HPDE6-E6E7 (cell line): ENCODE data around the gene CPZ.
"Not testable (repeated sequence)": the region's sequence is repeated elsewhere in the genome, so short reads cannot be mapped to it uniquely, and the experiment has no call there.

Source experiments
- DNase-seq: peaks from one replicate; pipeline ENCODE4 v3.0.0; 2011; ENCODE audit warnings: missing footprints; ENCODE audit errors: extremely low spot score

The CPZ gene

DNA sequence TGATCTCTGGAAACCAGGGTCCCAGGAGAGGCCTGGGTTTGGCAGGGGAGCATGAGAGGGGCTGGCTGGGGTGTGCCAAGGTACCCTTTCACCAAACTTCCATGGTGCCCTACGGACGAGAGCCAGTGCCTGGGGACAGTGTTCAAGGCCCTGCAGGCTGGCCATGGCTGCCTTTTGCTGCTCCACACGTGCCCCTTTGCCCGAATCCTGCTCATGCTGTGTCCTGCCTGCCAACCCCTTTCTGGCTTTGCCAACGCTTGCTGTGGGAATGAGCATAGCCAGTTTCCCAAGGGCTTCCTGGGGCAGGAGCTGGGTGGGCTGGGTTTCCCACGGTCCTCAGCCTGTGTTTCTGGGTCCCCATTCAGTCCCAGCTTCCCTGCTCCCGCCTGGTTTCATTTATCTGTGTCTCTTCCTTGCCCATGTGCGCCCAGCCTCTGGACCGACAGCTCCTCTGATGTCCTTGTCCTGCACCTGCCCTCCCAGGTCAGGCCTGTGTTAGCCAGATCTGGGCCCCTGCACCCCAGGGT is 17.3 kb downstream of the CPZ start:
- no peak for DNase-seq

DNA sequence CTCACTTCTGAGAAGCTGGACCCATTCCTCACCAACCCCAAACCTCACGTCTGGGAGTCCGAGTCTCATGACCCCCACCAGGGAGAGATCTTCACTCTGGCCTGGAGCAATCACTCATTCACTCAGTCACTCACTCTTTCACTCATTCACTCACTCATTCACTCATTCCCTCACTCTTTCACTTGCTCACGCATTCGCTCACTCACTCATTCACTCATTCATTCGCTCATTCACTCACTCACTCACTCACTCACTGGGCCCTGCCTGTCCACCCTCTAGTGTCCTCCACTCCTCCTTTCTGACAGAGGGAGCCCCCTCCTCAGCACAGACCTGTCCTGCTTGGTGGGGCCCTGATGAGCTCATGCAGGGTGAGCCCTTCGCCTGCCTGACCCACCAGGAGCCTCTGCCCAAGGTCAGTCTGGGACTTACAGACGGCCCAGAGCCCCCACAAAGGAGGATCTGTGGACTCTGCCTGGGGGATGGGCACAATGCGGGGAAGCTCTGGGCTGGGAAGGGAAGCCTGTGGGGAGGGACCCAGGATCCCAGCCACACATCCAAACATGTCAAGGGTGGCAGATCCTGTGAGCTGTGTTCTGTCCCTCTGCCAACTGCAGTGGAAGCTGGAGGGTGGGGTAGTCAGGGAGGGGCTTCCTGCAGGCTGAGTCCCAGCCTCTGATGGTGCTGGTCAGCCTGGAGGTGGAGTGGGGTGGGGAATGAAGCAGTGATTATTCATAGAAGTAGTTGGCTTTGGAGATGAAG is 18.5 kb downstream of the CPZ start:
- DNase-seq, result no peak

- no peak for DNase-seq
Observed at GRCh38 chr4:8612646-8613045, 20.1 kb downstream of the CPZ start.

GRCh38 chr4:8613421-8614364 is 21.1 kb downstream of the CPZ start:
- DNase-seq, result no peak

DNA sequence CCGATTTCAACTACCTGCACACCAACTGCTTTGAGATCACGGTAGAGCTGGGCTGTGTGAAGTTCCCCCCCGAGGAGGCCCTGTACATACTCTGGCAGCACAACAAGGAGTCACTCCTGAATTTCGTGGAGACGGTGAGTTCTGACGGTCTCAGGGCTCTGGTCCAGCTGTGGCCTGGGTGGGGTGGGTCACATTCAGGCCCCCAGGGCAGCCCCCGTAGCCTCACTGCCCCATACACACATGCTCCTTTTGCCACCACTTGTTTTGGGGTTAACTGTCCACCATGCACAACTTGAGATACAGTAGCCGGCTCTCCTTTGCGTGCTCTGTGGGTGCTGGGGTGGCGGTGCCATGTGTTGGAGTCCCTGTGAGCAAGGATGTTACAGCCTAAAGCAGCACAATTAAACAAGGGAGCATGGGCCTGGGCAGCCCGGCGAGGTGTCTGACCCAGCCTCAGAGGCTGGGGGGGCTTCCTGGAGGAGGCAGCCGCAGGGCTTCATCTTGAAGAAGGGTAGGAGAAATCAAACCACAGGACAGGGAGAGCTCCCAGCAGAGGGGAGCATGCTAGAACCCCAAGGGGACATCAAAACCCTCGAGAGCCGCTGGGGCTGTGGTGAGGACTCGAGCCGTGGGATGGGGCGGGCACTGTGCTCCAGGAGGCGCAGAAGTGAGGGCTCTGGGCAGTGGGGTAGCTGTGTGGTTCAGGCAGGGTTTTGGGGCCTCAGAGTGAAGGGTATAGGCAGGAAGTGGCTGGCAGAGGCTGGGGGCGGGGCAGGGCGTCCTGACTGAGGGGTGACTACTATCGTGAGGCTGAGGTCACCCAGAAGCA is 22.0 kb downstream of the CPZ start:
- no peak for DNase-seq

DNA sequence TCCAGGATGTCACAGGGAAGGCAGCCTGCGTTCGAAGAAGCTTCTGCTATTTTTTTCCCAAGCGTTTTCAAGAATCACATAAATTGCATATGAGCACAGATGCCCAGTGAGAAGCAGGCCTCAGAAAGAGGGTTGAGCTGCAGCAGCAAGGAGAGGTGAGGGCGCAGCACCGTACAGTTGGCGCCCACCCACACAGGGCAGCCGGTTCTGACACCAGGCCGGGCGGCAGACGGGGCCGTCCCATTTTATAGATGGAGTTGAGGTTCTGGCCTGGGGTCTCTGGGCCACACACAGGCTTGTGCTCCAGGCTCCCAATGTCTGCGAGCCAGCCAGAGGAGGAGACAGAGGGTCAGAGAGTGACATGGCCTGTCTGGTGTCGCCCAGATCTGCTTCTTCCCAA is 22.8 kb downstream of the CPZ start:
- DNase-seq, result no peak

- no peak for DNase-seq
Observed at GRCh38 chr4:8615921-8616787, 23.6 kb downstream of the CPZ start.

- no peak for DNase-seq
Observed at GRCh38 chr4:8616831-8617230, 24.3 kb downstream of the CPZ start.

DNA sequence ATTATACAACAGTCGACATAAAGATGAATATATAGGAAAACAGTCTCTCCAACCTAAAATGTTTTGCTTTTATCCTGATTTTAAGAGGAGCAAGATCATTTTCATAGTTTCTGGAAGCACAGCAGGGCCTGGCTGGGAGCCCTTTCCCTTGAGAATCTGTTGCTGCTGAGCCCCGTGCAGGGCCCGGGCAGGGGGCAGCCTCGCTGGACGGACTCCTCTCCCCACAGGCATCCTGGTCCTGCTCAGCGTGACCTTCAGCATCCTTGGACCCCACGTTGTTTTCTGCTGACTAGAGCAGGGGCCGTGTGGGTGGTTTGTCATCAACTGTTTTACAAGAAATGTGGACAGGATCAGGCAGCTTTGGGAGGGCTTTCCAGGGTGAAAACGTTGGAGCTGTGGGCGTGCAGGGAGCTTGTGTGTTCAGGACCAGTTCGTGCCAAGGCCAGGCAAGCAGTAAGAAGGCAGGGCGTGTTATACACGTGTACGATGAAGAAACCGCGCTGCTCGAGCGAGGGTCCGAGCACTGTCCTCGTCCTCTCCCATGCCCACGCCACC is 25.0 kb downstream of the CPZ start:
- no peak for DNase-seq

- no peak for DNase-seq
Observed at GRCh38 chr4:8618421-8618820, 25.9 kb downstream of the CPZ start.

- DNase-seq, result no peak
Observed at GRCh38 chr4:8618961-8619720, 26.6 kb downstream of the CPZ start.

GRCh38 chr4:8621135-8621534 is 28.6 kb downstream of the CPZ start:
- DNase-seq, result not testable (repeated sequence)

DNA sequence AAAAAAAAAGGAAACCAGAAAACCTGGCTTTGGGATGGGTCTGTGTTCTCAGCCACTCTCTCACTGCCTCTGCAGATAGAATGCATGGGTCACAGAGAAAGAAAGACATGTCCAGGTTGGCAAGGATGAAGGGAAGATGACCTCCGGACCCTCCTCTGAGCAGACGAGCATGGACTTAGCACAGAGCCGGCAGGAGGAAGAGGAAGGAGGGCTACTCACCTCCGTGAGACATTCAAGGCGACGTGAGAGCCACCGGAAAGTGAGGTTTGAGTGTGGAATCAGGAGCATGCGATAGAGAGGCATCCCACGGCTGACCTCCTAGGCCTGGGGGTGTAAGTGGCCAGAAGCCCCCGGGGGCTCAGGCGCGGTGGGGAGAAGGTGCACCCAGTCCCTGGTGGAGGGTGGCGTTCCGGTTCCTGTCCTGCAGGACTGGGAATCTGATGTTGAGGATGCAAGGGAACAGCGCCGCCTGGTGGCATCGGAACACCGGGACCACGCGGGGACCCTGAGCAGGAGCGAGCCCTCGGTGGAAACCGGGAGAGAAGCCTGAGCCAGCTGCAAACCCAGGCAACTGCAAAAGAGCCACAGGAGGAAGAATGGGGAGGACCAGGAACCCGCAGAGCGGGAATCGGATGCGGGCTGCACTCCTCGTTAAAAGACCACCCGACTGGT is 32.2 kb downstream of the CPZ start:
- DNase-seq, result not testable (repeated sequence)

- DNase-seq, result not testable (repeated sequence)
Observed at GRCh38 chr4:8630240-8630905, 37.8 kb downstream of the CPZ start.

DNA sequence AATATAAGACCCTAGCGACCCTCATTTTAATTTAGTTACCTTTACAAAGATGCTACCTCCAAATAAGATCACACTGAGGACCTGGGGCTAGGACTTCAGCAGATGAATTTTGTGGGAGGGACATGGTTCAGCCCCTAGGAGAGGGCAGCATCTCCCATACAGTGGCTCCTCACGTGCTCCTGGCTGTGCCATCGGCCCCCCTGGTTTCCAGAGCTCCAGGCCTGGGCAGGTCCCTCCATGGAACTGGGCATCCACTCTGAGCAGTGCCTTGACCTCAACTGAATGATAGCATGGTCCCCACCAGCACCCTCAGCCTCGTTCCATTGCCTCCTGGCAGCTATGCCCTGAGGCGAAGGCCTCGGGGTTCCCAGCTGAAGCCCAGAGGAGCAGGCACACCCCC is 39.3 kb downstream of the CPZ start:
- not testable (repeated sequence) for DNase-seq

- DNase-seq, result not testable (repeated sequence)
Observed at GRCh38 chr4:8634773-8635172, 42.2 kb downstream of the CPZ start.

DNA sequence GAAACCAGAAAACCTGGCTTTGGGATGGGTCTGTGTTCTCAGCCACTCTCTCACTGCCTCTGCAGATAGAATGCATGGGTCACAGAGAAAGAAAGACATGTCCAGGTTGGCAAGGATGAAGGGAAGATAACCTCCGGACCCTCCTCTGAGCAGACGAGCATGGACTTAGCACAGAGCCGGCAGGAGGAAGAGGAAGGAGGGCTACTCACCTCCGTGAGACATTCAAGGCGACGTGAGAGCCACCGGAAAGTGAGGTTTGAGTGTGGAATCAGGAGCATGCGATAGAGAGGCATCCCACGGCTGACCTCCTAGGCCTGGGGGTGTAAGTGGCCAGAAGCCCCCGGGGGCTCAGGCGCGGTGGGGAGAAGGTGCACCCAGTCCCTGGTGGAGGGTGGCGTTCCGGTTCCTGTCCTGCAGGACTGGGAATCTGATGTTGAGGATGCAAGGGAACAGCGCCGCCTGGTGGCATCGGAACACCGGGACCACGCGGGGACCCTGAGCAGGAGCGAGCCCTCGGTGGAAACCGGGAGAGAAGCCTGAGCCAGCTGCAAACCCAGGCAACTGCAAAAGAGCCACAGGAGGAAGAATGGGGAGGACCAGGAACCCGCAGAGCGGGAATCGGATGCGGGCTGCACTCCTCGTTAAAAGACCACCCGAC is 43.5 kb downstream of the CPZ start:
- DNase-seq, result not testable (repeated sequence)

DNA sequence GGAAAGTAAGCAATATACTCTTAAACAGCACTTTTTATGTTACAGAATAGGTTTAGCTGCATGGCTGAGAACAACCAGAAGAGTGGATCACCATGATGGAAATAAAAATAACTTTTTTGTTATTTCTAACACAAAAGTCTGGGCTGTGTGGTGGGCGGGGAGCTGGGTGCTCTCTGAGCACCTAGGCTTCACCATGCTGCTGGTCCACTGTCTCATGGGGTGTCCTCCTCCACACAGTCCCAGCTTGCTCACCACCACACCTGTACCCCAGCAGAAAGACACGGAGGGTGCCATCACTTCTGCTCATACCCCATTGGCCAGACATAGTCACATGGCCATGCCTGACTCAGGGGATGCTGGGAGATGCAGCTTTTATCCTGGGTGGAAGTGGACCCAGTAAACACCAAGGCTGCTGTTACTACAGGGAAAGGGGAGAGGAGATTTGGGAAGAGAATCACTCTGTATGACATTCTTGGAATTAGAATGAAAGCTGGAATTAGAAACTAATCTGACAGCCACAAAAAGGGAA is 45.0 kb downstream of the CPZ start:
- DNase-seq, result no peak
